SU-DHL-6 (cell line): Measurements from ENCODE around the gene TENM4.

ENCODE experiments used
- H2AFZ ChIP-seq: fragments of 200-600 bp; sonication (generic); 2 replicates; pipeline ENCODE4 v1.6.1; 2014; ENCODE audit warnings: low read depth, mild to moderate bottlenecking, moderate library complexity, mixed read lengths, antibody characterized with exemption, low read length; ENCODE audit not compliant: severe bottlenecking
- H3F3A ChIP-seq: fragments of 200-600 bp; shearing (Covaris generic); 2 replicates; pipeline ENCODE4 v1.6.0; 2016; ENCODE audit warnings: antibody characterized with exemption, mild to moderate bottlenecking; ENCODE audit not compliant: insufficient read depth
- H3K27ac ChIP-seq: fragments of 200-600 bp; sonication (generic); 2 replicates; pipeline ENCODE4 v1.5.1; 2016; ENCODE audit warnings: low read depth, mild to moderate bottlenecking, low read length, moderate library complexity, mixed read lengths
- H3K27me3 ChIP-seq: fragments of 200-600 bp; sonication (generic), shearing (Covaris generic); 2 replicates; pipeline ENCODE4 v1.6.0; 2014; ENCODE audit warnings: mild to moderate bottlenecking, low read length
- H3K36me3 ChIP-seq: fragments of 200-600 bp; sonication (generic); 2 replicates; pipeline ENCODE4 v1.6.1; 2014; ENCODE audit warnings: mild to moderate bottlenecking, low read length, mixed read lengths
- H3K4me2 ChIP-seq: fragments of 300-600, 200-600 bp; shearing (Covaris generic), sonication (generic); 2 replicates; pipeline ENCODE4 v1.6.0; 2014; ENCODE audit warnings: low read length, low read depth, mild to moderate bottlenecking; ENCODE audit not compliant: poor library complexity, severe bottlenecking
- H3K4me3 ChIP-seq: fragments of 200-600 bp; sonication (generic); 2 replicates; pipeline ENCODE4 v1.5.1; 2014; ENCODE audit warnings: antibody characterized with exemption, low read length, mild to moderate bottlenecking, mixed read lengths; ENCODE audit not compliant: insufficient read depth, poor library complexity, severe bottlenecking
- H3K79me2 ChIP-seq: fragments of 200-600 bp; sonication (generic); 2 replicates; pipeline ENCODE4 v1.6.1; 2014; ENCODE audit warnings: mild to moderate bottlenecking, low read length, moderate library complexity; ENCODE audit not compliant: insufficient read depth
- H3K9ac ChIP-seq: fragments of 200-600 bp; sonication (generic); 2 replicates; pipeline ENCODE4 v1.7.0; 2014; ENCODE audit warnings: mild to moderate bottlenecking, low read length
- H3K9me2 ChIP-seq: fragments of 200-600 bp; sonication (generic); replicated peaks from 2 replicates; pipeline ENCODE4 v1.6.1; 2014; ENCODE audit warnings: low read length; ENCODE audit not compliant: insufficient read depth
- H3K9me3 ChIP-seq: fragments of 200-600 bp; sonication (generic); 2 replicates; pipeline ENCODE4 v1.6.1; 2014; ENCODE audit warnings: low read length, mixed read lengths; ENCODE audit not compliant: insufficient read depth
- H4K20me1 ChIP-seq: fragments of 200-600 bp; sonication (generic); 2 replicates; pipeline ENCODE4 v1.6.1; 2014; ENCODE audit warnings: low read depth, mild to moderate bottlenecking, antibody characterized with exemption, low read length, moderate library complexity, mixed read lengths
- CTCF ChIP-seq: fragments of 200-600 bp; sonication (generic); IDR thresholded peaks from one replicate; pipeline ENCODE4 v1.5.1; 2017; ENCODE audit warnings: antibody characterized with exemption, mild to moderate bottlenecking, low read length, moderate library complexity; ENCODE audit not compliant: insufficient read depth, poor library complexity, severe bottlenecking
- EZH2phosphoT487 ChIP-seq: fragments of 200-600 bp; sonication (generic), shearing (Covaris generic); conservative IDR thresholded peaks from 2 replicates; pipeline ENCODE4 v1.6.1; 2018; ENCODE audit warnings: mild to moderate bottlenecking, antibody characterized with exemption, low read length, moderate library complexity, mixed read lengths

The TENM4 gene

GRCh38 chr11:78656327-78656726 lies 784.5 kb downstream of the TENM4 start:
- H3K36me3 ChIP-seq = no peaks in the 10 kb centered on the region
- no peaks in the 10 kb centered on the region for H3F3A ChIP-seq
- no peak overlapping the region for H2AFZ ChIP-seq
- H3K4me3 ChIP-seq = no peak overlapping the region
- no peaks in the 10 kb centered on the region for H3K79me2 ChIP-seq
- H3K4me2 ChIP-seq = no peak overlapping the region
- H3K9me2 ChIP-seq = no peaks in the 10 kb centered on the region
- H4K20me1 ChIP-seq = no peaks in the 10 kb centered on the region
- no peaks in the 10 kb centered on the region for H3K9me3 ChIP-seq
- H3K9ac ChIP-seq = no peak overlapping the region
- no peak overlapping the region for H3K27ac ChIP-seq
- H3K27me3 ChIP-seq = no peaks in the 10 kb centered on the region
- TF ChIP-seq EZH2phosphoT487 = no peak
- no peak for TF ChIP-seq CTCF

- TF ChIP-seq EZH2phosphoT487 = no peak
- TF ChIP-seq CTCF = no peak
- no peak overlapping the region for H3K4me2 ChIP-seq
- no peaks in the 10 kb centered on the region for H4K20me1 ChIP-seq
- H2AFZ ChIP-seq = no peak overlapping the region
- H3K79me2 ChIP-seq = no peaks in the 10 kb centered on the region
- no peaks in the 10 kb centered on the region for H3K9me3 ChIP-seq
- H3F3A ChIP-seq = no peaks in the 10 kb centered on the region
- H3K9me2 ChIP-seq = no peaks in the 10 kb centered on the region
- H3K27ac ChIP-seq = no peak overlapping the region
- no peak overlapping the region for H3K9ac ChIP-seq
- no peak overlapping the region for H3K4me3 ChIP-seq
- no peaks in the 10 kb centered on the region for H3K27me3 ChIP-seq
- no peaks in the 10 kb centered on the region for H3K36me3 ChIP-seq
Observed at GRCh38 chr11:78655561-78655960, 785.3 kb downstream of the TENM4 start.

GRCh38 chr11:78654866-78655265 lies 786.0 kb downstream of the TENM4 start:
- Histone ChIP-seq H3K9me2 (no peaks in the 10 kb centered on the region), H3F3A (no peaks in the 10 kb centered on the region), H4K20me1 (no peaks in the 10 kb centered on the region), H3K27me3 (no peaks in the 10 kb centered on the region), H2AFZ (no peak overlapping the region), H3K9ac (no peak overlapping the region), H3K36me3 (no peaks in the 10 kb centered on the region), H3K4me3 (no peak overlapping the region), H3K9me3 (no peaks in the 10 kb centered on the region), H3K27ac (no peak overlapping the region), H3K4me2 (no peak overlapping the region), H3K79me2 (no peaks in the 10 kb centered on the region)
- no peak for TF ChIP-seq CTCF
- no peak for TF ChIP-seq EZH2phosphoT487
